Forelimb muscle (tissue), 1 donor: ENCODE data around the gene AMD1. TPM values are rescaled to one million over a fixed set of nuclear protein-coding genes. Genes with fewer than 3 reads are reported as not detected.
A peak's percentile ranks its signal among the peaks of the same experiment; 100 is the strongest.
"Not testable (repeated sequence)": the region's sequence is repeated elsewhere in the genome, so short reads cannot be mapped to it uniquely, and the experiment has no call there.

Source experiments
- DNase-seq: peaks from one replicate; pipeline ENCODE4 v3.0.0-alpha.2; 2013; ENCODE audit warnings: low read depth
- polyA plus RNA-seq: library from polyadenylated mRNA; unstranded; fragments of 120-200 nt; gene quantifications from one replicate; pipeline ENCODE4 v1.2.1, GENCODE V29; 2013; ENCODE audit not compliant: insufficient read length

AMD1 gene
- 49.1 TPM for polyA plus RNA-seq

GRCh38 chr6:110873981-110874879 is at the start of gene AMD1:
AMD1 (plus strand) TSS chr6:110874785; CDS start chr6:110875106, 321 bp downstream.
- peak; percentile 95 for DNase-seq

- no peak for DNase-seq
Observed at GRCh38 chr6:110826236-110827129, 48.1 kb upstream of the AMD1 start.

- no peak for DNase-seq
Observed at GRCh38 chr6:110828396-110828795, 46.2 kb upstream of the AMD1 start.

- no peak for DNase-seq
Observed at GRCh38 chr6:110831405-110831804, 43.2 kb upstream of the AMD1 start.

GRCh38 chr6:110833831-110834230 is 40.8 kb upstream of the AMD1 start:
- no peak for DNase-seq

GRCh38 chr6:110835751-110836150 is 38.8 kb upstream of the AMD1 start:
- DNase-seq: not testable (repeated sequence)

- DNase-seq: no peak
Observed at GRCh38 chr6:110841266-110841665, 33.3 kb upstream of the AMD1 start.

GRCh38 chr6:110849781-110850180 is 24.8 kb upstream of the AMD1 start:
- no peak for DNase-seq

- no peak for DNase-seq
Observed at GRCh38 chr6:110852773-110853172, 21.8 kb upstream of the AMD1 start.

GRCh38 chr6:110853754-110854477 is 20.7 kb upstream of the AMD1 start:
- DNase-seq: no peak

GRCh38 chr6:110856296-110856695 is 18.3 kb upstream of the AMD1 start:
- no peak for DNase-seq

- DNase-seq: no peak
Observed at GRCh38 chr6:110858016-110858415, 16.6 kb upstream of the AMD1 start.

- DNase-seq: no peak
Observed at GRCh38 chr6:110858562-110859214, 15.9 kb upstream of the AMD1 start.

GRCh38 chr6:110859335-110859792 is 15.2 kb upstream of the AMD1 start:
- no peak for DNase-seq

GRCh38 chr6:110864824-110865223 is 9.8 kb upstream of the AMD1 start:
- DNase-seq: no peak

GRCh38 chr6:110874880-110875547 is 429 bp downstream of the AMD1 start:
- no peak for DNase-seq

- DNase-seq: no peak
Observed at GRCh38 chr6:110875548-110876169, 1.1 kb downstream of the AMD1 start.

GRCh38 chr6:110876170-110876773 is 1.7 kb downstream of the AMD1 start:
- no peak for DNase-seq

- DNase-seq: no peak
Observed at GRCh38 chr6:110876806-110877564, 2.4 kb downstream of the AMD1 start.
